IgD-negative memory B cell (primary cell): ENCODE data around the gene FTO. TPM values are rescaled to one million over a fixed set of nuclear protein-coding genes. Genes with fewer than 3 reads are reported as not detected.

Experiments used
- H3K27ac Mint-ChIP-seq, 3 donors: one replicate each; pipeline ENCODE4 v1.8.0; 2020 to 2022; ENCODE audit warnings: mild to moderate bottlenecking in 3 of 3, mixed read lengths in 3 of 3, moderate library complexity in 1 of 3
- H3K27me3 Mint-ChIP-seq: one replicate; pipeline ENCODE4 v1.8.0; 2021; ENCODE audit warnings: mixed read lengths
- H3K36me3 Mint-ChIP-seq: one replicate; pipeline ENCODE4 v1.8.0; 2020; ENCODE audit warnings: mild to moderate bottlenecking, mixed read lengths
- H3K4me1 Mint-ChIP-seq, 3 donors: one replicate each; pipeline ENCODE4 v1.8.0; 2020 to 2022; ENCODE audit warnings: mixed read lengths in 3 of 3, mild to moderate bottlenecking in 1 of 3
- H3K4me3 Mint-ChIP-seq, 4 donors: one replicate each; pipeline ENCODE4 v1.8.0; 2020 to 2022; ENCODE audit warnings: mild to moderate bottlenecking in 4 of 4, mixed read lengths in 4 of 4, moderate library complexity in 3 of 4
- H3K9me3 Mint-ChIP-seq, 3 donors: one replicate each; pipeline ENCODE4 v1.8.0; 2020 to 2021; ENCODE audit warnings: mixed read lengths in 3 of 3, mild to moderate bottlenecking in 1 of 3
- polyA plus RNA-seq: library from polyadenylated mRNA; unstranded; fragments of 300-500 nt; fragmentation: Illumina TruSeq; gene quantifications from one replicate; pipeline ENCODE4 v1.2.3, GENCODE V29; 2021

The FTO gene
- polyA plus RNA-seq, 1 donor from 2014 or later = 53.2 TPM

DNA sequence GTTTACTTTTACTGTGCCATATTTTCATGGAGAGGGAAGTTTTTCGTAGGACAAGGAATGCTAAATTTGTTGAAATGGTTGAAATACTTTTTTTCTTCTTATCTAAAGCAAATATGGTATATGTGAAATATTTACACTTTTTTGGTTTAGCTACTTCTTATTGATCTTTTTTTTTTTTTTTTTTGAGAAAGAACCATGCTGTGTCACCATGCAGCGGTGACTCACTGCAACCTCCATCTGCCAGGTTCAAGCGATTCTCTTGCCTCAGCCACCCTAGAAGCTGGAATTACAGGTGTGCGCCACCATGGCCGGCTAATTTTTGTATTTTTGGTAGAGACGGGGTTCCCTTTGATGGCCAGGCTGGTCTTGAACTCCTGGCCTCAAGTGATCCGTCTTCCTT, 100.5 kb downstream of the FTO start:
- Mint-ChIP-seq H3K36me3 (peaks cover 5% of the 10 kb centered on the region), H3K27me3 (no peaks in the 10 kb centered on the region), H3K4me1 (peaks cover 14 to 22% (median 22%) of the 10 kb centered on the region in 3 donors), H3K4me3 (peak overlapping the region in 1 of 4 donors; percentile 65), H3K9me3 (peaks cover 0 to 7% (median 4%) of the 10 kb centered on the region in 3 donors), H3K27ac (peak overlapping the region in 1 of 3 donors; percentile 16)

DNA sequence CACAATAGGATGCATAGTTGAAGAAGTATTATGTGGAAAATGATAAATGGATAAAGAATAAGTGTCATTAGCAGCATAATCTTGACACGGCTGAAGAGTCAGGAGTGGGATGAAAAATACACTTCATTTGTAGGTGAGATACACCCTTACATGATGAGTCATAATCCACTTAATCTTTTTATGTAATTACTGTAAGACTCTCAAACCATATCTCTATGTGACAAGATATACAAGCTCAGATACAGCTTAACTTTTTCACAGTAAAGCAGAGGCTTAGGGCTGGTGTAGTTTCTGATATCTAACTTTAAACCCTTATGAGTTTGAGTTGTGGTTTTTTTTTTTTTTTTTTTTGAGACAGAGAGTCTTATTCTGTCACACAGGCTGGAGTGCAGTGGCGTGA, 101.2 kb downstream of the FTO start:
- H3K9me3 Mint-ChIP-seq = peaks cover 0 to 7% (median 4%) of the 10 kb centered on the region in 3 donors
- no peak overlapping the region for H3K4me3 Mint-ChIP-seq
- H3K36me3 Mint-ChIP-seq = peaks cover 5% of the 10 kb centered on the region
- peaks cover 13 to 22% (median 22%) of the 10 kb centered on the region in 3 donors for H3K4me1 Mint-ChIP-seq
- no peaks in the 10 kb centered on the region for H3K27me3 Mint-ChIP-seq
- no peak overlapping the region for H3K27ac Mint-ChIP-seq

DNA sequence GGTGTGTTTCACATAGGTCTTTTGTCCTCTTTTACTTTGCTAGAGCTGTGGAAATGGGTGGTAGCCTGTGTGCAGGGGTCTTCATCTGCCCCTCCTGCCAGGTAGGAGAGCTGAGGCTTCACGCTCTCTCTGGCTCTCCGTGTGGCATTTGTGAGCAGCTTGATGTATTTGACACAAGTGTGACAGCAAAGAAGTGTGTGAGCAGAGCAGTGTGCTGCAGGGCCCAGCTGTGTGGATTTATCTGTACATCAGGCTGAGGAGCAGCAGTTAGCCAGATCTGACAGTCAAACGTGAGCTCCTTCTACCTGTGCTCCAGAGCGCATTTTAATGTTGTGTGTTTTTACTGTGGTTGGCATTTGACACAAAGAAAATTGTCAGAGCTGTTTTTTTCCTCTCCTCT, 101.8 kb downstream of the FTO start:
- Mint-ChIP-seq H3K4me1 (peaks cover 15 to 22% (median 22%) of the 10 kb centered on the region in 3 donors), H3K9me3 (peaks cover 0 to 4% (median 4%) of the 10 kb centered on the region in 3 donors), H3K4me3 (no peak overlapping the region), H3K36me3 (peaks cover 9% of the 10 kb centered on the region), H3K27me3 (no peaks in the 10 kb centered on the region), H3K27ac (no peak overlapping the region)

DNA sequence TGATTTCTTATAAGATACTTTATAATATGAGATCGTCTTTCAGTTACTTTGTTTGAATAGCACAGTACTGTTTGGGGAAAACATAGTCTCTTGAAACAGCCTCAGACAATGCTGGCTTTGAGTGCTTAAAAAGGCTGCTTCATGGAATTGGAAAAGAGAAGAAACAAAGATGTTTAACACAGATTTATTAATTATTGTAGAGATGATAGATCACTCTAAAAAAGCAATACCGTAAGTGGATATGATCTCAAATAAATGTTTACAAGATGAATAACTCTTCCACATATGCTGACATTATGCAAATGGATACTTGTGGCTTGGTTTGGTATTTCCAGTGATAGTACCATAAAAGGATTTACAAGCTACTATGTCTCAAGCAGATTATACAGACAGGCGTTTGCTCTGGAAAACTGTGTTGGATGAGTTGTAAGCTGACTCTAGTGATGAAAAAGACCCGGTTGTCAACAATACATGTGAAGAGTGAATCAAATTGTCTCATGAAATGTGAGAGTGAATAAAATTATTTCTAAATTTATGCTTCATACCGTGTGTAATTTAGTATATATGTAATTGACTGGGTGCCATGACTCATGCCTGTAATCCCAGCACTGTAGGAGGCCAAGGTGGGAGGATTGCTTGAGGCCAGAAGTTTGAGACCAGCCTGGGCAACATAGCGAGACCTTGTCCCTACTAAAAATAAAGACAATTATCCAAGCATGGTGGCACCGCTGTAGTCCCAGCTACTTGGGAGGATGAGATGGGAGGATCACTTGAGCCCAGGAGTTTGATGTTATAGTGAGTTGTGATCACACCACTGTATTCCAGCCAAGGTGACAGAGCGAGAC, 105.4 kb downstream of the FTO start:
- Mint-ChIP-seq H3K4me1 (peaks cover 7 to 12% (median 11%) of the 10 kb centered on the region in 3 donors), H3K9me3 (no peaks in the 10 kb centered on the region), H3K27ac (no peak overlapping the region), H3K27me3 (no peaks in the 10 kb centered on the region), H3K4me3 (no peak overlapping the region), H3K36me3 (peaks cover 12% of the 10 kb centered on the region)

DNA sequence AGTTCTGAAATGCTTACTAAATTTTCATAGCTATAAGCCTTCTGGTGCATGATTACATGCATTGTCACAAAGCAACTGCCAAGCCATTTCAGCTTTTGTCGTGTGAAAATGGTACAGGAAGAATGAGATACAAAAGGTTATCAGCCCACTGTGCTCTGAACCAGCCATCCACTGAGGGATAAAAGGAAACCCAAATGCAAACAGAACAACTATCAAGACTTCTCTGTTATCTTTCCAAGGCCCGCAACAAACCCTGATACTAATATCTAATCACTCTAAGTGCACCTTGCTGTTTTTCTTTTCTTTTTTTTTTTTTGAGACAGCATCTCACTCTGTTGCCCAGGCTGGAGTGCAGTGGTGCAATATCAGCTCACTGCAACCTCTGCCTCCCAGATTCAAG, 109.0 kb downstream of the FTO start:
- Mint-ChIP-seq H3K36me3 (peaks cover 23% of the 10 kb centered on the region), H3K4me3 (no peak overlapping the region), H3K9me3 (peaks cover 0 to 2% (median 0%) of the 10 kb centered on the region in 3 donors), H3K27ac (no peak overlapping the region), H3K27me3 (no peaks in the 10 kb centered on the region), H3K4me1 (peaks cover 4 to 11% (median 8%) of the 10 kb centered on the region in 3 donors)

DNA sequence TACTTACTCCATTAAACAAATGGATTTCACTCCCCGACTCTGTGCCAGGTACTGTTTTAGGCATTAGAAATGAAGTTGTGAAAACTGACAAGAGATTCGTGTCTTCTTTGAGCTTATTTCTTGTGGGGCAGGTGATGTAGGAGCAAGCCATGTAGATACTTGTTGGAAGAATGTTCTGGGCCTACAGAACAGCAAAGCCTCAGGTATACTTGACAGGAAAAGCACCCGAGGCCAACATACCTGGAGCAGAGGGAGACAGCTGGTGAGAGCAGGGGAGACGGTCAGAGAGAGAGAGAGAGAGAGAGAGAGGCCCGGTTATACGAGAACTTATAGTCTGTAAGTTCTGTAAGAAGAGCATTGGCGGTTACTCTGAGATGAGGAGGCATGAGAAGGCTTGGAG, 110.8 kb downstream of the FTO start:
- peaks cover 25% of the 10 kb centered on the region for H3K36me3 Mint-ChIP-seq
- peaks cover 4 to 11% (median 6%) of the 10 kb centered on the region in 3 donors for H3K4me1 Mint-ChIP-seq
- no peak overlapping the region for H3K4me3 Mint-ChIP-seq
- no peak overlapping the region for H3K27ac Mint-ChIP-seq
- H3K9me3 Mint-ChIP-seq = peaks cover 0 to 2% (median 0%) of the 10 kb centered on the region in 3 donors
- no peaks in the 10 kb centered on the region for H3K27me3 Mint-ChIP-seq

DNA sequence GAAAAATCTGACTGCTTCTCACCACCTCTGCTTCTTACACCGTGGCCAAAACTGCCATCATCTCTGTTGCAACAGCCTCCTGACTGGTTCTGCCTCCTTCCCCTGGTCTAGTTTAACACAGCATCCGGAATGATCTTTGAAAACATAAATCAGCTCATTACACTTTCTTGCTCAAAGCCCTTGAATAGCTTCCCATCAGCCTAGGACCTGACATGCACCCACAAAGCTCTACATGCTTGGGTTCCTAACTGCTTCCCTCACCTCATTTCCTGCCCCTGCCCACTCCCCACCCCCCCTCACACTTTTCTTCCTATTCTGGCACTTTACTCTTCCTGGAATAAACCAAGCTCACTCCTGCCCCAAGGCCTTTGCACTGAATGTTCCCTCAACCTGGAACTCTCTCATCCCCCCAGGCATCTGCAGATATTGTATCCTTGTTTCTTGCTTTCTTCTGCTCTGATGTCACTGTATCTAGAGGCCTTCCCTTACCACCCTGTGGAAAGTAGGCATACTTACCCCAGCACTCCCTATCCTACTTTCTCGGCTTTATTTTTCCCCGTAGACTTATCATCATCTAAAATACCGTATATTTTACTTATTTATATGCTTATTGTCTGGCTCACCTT, 112.4 kb downstream of the FTO start:
- no peaks in the 10 kb centered on the region for H3K27me3 Mint-ChIP-seq
- peak overlapping the region in 1 of 4 donors; percentile 59 for H3K4me3 Mint-ChIP-seq
- peaks cover 15% of the 10 kb centered on the region for H3K36me3 Mint-ChIP-seq
- H3K4me1 Mint-ChIP-seq = peaks cover 6 to 12% (median 9%) of the 10 kb centered on the region in 3 donors
- no peak overlapping the region for H3K27ac Mint-ChIP-seq
- H3K9me3 Mint-ChIP-seq = peaks cover 0 to 2% (median 0%) of the 10 kb centered on the region in 3 donors

DNA sequence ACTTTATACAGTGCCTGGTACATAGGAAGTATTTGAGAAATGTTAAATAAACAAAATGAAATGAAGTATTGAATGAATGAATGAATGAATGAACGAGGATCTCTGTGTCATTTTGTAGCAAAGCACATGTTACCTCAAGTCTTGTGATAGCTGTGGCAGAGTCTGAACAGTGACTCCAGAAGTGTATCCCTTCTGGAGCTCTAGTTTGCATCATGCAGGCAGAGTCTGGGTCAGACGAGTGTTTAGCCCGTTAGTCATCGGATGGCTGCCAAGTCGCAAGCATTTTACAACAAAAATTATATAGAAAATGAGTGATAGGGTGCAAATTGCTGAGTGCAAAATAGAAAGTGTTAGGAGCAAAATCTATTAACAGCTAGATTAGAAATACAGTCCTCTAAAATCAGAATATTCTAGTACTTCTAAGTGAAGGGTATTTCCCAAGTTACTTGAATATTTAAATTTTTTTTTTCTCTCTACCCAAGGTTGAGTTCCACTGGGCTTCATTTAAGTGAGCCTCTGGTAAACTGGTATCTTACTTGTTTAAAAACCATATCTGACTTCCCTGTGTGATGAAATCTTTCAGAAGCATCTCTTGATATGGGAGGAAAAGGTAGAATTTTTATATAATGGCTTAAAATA, 113.3 kb downstream of the FTO start:
- no peaks in the 10 kb centered on the region for H3K27me3 Mint-ChIP-seq
- H3K4me1 Mint-ChIP-seq = peaks cover 9 to 13% (median 12%) of the 10 kb centered on the region in 3 donors
- no peak overlapping the region for H3K4me3 Mint-ChIP-seq
- H3K9me3 Mint-ChIP-seq = peaks cover 0 to 2% (median 0%) of the 10 kb centered on the region in 3 donors
- no peak overlapping the region for H3K27ac Mint-ChIP-seq
- peaks cover 13% of the 10 kb centered on the region for H3K36me3 Mint-ChIP-seq

DNA sequence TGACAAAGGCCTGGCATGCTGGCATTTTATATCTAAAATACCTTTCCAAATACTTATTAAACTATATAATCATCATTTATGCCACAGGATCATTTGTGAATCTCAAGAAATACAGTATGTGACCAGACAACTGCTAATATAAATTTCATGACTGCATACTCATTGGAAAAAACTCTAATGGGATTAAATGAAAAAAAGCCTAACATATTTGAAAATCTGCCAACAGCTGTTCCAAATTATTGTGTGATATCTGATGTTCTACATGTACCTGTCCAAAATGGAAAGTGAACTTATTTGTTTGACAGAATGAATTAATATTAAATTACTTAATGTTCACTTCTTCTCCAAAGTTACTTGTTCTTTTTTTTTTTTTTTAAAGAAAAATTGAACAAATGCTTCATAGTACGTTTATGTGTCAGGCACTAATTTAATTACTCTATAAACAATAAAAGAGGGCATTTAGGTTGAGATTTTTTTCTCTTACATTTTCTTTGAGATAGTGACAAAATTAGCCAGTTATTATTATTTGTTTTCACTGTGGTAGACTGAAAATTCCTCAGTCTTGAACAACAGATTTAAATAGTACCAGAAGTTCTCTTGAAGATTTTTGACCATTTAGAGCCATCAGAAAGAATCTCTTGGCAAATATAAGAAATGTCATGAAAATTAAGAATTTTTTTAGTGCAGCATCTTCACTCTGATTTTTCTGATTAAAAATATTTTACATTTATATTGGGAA, 114.0 kb downstream of the FTO start:
- peaks cover 13% of the 10 kb centered on the region for H3K36me3 Mint-ChIP-seq
- H3K9me3 Mint-ChIP-seq = peaks cover 0 to 2% (median 0%) of the 10 kb centered on the region in 3 donors
- no peak overlapping the region for H3K4me3 Mint-ChIP-seq
- no peaks in the 10 kb centered on the region for H3K27me3 Mint-ChIP-seq
- H3K4me1 Mint-ChIP-seq = peaks cover 9 to 14% (median 12%) of the 10 kb centered on the region in 3 donors
- H3K27ac Mint-ChIP-seq = no peak overlapping the region

DNA sequence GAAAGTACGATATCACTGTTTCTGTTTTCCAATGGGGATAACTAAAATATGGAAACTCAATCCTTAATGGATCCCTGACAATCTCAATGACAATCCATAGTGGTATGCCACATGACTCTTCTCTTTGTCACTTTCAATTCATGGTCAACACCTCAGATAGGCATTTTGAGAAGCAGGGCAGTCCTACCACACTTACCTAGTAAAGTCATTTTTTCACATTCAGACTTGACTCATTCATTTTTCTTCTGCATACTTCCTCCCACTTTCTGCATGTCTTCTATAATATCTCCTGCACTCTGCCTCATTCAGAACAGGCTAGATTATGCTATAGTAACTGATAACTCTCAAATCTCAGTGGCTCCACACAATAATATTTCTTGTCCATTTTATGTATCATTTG, 117.5 kb downstream of the FTO start:
- peaks cover 4 to 11% (median 6%) of the 10 kb centered on the region in 3 donors for H3K4me1 Mint-ChIP-seq
- H3K9me3 Mint-ChIP-seq = no peaks in the 10 kb centered on the region
- H3K27me3 Mint-ChIP-seq = no peaks in the 10 kb centered on the region
- no peak overlapping the region for H3K27ac Mint-ChIP-seq
- H3K4me3 Mint-ChIP-seq = no peak overlapping the region
- peaks cover 4% of the 10 kb centered on the region for H3K36me3 Mint-ChIP-seq

DNA sequence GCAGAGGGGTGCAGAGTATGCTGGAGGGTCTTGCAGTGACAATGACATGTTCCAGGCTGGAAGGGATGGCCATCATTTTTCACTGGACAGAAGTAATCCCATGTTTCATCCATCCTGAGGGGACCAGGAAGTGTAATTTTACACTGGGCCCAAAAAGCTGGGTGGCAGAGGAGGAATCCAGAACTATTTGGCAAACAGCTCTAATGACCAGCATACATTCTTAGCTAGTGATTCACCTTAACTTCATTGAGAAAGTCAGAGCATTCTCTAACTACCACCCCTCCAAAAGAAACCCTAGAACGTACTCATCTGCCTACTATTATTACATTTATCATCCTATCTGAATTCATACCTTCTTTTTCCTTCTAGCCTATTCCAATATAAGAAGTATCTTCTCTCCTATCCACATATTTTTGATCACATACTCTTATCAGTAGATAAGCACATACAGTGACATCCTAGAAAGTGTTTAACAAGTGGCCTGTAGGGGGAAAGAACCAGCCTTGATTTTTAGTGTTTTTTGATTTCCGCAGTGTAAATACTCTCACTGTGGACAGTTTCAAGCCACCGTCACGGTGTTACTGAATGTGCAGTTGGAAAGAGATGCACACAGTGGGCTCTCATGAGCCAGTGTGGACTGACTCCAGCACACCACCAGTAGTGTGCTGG, 118.1 kb downstream of the FTO start:
- Mint-ChIP-seq H3K27me3 (no peaks in the 10 kb centered on the region), H3K9me3 (no peaks in the 10 kb centered on the region), H3K36me3 (peaks cover 2% of the 10 kb centered on the region), H3K27ac (peak overlapping the region in 1 of 3 donors; percentile 63), H3K4me3 (no peak overlapping the region), H3K4me1 (peaks cover 3 to 10% (median 4%) of the 10 kb centered on the region in 3 donors)

DNA sequence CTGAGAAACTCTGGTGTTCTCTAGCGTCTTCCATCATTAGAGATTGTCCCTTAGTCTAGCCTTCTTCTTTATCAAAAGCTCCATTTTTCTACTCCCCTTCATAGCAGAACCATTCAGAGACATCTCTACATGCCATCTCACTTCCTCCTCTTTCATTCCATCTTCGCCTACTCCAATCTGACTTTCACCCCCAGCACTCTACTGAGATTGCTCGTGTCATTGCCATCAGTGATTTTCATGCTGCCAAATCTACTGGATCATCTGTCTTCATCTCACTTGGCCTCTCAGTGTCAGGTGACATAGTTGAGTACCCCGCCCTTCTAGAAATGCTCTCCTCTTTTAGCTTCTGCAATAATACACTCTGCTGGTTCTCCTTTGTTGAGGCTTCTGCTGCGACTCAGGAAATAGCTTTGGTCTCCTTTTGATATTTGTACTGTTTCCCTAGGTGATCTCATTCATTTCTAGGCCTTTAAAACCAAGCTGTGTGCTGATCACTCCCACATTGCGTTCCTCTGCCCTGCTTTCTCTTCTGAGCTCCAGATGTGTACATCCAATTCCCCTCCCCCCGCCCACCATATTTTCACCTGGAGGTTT, 119.1 kb downstream of the FTO start:
- Mint-ChIP-seq H3K9me3 (no peaks in the 10 kb centered on the region), H3K27ac (no peak overlapping the region), H3K27me3 (no peaks in the 10 kb centered on the region), H3K4me3 (no peak overlapping the region), H3K4me1 (peaks cover 3 to 10% (median 4%) of the 10 kb centered on the region in 3 donors), H3K36me3 (peaks cover 2% of the 10 kb centered on the region)

DNA sequence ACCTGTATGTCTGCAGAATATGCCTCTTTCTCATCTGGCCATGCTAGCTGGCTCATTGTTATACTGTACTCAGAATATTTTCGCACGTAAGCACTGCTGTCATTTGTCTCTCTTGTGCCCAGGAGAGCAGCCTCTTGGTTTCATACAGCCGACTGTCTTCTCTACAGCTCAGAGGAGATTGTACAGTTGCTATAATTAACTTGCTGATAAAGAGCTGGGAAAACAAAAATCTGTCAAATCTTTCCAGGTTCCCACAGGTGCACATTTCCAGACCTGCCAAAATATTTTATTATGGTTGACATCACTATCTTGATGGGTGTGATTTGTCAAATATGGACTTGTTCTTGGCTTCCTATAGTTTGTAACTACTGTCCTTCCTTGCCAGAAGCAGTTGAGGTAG, 122.7 kb downstream of the FTO start:
- H3K27ac Mint-ChIP-seq = no peak overlapping the region
- peaks cover 0 to 6% (median 0%) of the 10 kb centered on the region in 3 donors for H3K4me1 Mint-ChIP-seq
- no peaks in the 10 kb centered on the region for H3K27me3 Mint-ChIP-seq
- H3K36me3 Mint-ChIP-seq = peaks cover 8% of the 10 kb centered on the region
- H3K4me3 Mint-ChIP-seq = no peak overlapping the region
- H3K9me3 Mint-ChIP-seq = no peaks in the 10 kb centered on the region

DNA sequence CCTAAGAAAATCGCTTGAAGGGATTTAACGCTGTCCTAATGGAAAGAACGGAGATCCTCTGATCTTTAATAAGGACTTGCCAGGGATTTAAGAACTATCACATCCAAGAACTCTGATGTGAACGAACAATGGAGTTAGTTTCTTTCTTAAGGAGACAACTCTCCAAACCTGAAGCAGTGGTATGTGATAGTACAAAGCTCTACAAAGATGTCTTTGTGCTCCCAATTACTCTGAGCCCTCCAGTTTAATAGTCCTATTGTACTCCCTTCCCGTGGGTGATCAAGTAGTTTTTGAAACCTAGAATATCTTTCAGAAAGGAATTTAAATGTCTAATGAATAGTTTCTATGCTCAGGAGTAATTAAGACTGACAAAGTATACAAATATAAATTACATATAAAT, 123.8 kb downstream of the FTO start:
- peaks cover 8% of the 10 kb centered on the region for H3K36me3 Mint-ChIP-seq
- no peaks in the 10 kb centered on the region for H3K27me3 Mint-ChIP-seq
- H3K4me1 Mint-ChIP-seq = no peaks in the 10 kb centered on the region
- H3K4me3 Mint-ChIP-seq = no peak overlapping the region
- no peak overlapping the region for H3K27ac Mint-ChIP-seq
- no peaks in the 10 kb centered on the region for H3K9me3 Mint-ChIP-seq
